ENCODE data around the gene PARVB. TPM values are rescaled to one million over a fixed set of nuclear protein-coding genes. Genes with fewer than 3 reads are reported as not detected.

Gene PARVB
- polyA plus RNA-seq, 1 experiment, result 49.5 TPM

DNA sequence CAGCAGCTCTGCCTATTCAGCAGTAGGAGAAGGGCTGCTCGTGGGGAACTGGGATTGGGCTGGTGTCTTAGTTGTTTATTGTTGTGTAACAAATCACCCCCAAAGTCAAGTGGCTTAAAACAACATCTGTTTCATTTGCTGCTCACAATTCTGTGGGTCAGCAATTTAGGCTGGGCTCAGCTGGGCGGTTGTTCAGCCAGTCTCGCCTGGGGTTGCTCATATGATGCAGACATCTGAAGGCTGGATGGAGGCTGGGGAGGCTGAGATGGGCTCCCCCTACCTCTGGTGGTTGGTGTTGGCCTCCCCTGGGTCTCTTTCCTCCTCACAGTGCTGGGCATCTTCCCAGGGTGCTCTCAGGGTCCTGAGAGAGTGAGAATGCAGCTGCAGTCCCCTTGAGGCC lies 113.3 kb downstream of the PARVB start:
- Histone ChIP-seq H3K9me3 (ENCODE audit: control insufficient read depth, insufficient read depth, low read length) (peaks cover 21% of the 10 kb centered on the region), H3K27ac (ENCODE audit: low read depth, low read length) (no peak overlapping the region), H3K4me3 (ENCODE audit: low read depth, low read length) (no peak overlapping the region), H3K27me3 (ENCODE audit: control insufficient read depth, insufficient read depth, low read length) (no peaks in the 10 kb centered on the region)
- ChIA-PET POLR2A (no interaction called here), CTCF (no interaction called here)
- TF ChIP-seq, protein P1, sequence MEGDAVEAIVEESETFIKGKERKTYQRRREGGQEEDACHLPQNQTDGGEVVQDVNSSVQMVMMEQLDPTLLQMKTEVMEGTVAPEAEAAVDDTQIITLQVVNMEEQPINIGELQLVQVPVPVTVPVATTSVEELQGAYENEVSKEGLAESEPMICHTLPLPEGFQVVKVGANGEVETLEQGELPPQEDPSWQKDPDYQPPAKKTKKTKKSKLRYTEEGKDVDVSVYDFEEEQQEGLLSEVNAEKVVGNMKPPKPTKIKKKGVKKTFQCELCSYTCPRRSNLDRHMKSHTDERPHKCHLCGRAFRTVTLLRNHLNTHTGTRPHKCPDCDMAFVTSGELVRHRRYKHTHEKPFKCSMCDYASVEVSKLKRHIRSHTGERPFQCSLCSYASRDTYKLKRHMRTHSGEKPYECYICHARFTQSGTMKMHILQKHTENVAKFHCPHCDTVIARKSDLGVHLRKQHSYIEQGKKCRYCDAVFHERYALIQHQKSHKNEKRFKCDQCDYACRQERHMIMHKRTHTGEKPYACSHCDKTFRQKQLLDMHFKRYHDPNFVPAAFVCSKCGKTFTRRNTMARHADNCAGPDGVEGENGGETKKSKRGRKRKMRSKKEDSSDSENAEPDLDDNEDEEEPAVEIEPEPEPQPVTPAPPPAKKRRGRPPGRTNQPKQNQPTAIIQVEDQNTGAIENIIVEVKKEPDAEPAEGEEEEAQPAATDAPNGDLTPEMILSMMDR (IDR thresholded peaks at IDR 0.05; ENCODE audit: low read depth, low read length), result no peak
- DNase-seq (ENCODE audit: low read depth, low spot score), result no peak

DNA sequence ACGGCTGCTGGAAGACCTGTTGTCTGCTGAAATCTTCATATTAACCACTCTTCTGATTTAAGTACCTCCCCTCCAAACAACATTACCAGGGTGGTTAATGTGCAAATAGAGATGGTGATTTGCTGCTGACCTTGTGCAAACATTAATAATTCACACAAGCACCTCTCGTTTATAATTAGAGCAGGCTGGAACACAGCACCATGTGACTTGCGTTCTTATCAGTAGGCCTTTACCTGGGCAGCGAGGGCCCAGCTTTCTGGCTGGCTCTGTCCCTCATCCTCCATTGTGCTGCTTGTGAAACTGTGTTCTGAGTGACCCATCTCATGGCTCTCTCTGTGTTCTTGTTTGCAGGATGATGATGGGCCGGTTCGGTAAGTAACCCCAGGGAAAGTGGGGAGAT lies 115.7 kb downstream of the PARVB start:
- Histone ChIP-seq H3K27me3 (ENCODE audit: control insufficient read depth, insufficient read depth, low read length) (no peaks in the 10 kb centered on the region), H3K27ac (ENCODE audit: low read depth, low read length) (no peak overlapping the region), H3K4me3 (ENCODE audit: low read depth, low read length) (no peak overlapping the region), H3K9me3 (ENCODE audit: control insufficient read depth, insufficient read depth, low read length) (peaks cover 21% of the 10 kb centered on the region)
- TF ChIP-seq, protein P1 (IDR thresholded peaks at IDR 0.05; ENCODE audit: low read depth, low read length), result no peak
- no peak for DNase-seq (ENCODE audit: low read depth, low spot score)
- CTCF ChIA-PET, result no interaction called here
- POLR2A ChIA-PET, result no interaction called here

DNA sequence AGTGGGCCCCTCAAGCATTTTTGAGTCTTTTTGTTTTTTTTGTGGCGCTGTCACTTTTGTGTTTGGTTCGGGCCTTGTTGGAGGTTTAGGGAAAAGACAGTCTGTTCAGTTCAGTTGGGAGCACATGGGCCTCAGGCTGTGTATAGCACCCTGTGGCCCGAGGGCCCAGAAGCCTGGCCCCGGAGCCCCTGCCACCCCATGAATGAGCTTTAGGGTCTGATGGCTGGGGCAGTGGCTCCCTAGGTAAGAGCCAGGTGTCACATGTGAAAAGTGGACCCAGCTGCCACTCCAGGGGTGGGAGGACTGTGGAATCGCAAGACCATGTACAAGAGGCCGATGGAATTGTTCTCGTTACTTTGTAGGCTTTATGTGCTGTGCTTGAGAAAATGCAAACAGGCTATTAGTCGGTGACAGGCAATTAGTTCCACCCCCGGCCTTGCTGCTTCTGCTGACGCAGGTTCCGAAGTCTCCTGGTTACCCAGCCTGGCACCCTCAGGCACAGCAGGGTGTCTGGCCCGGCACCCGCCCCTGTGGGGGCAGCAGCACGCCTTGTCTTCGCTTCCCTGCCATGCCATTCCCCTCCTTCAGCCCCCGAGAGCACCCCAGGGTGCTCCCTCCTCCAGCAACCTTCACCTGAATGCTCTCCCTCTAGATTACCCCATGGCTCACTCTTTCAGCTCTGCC lies 118.5 kb downstream of the PARVB start:
- CTCF ChIA-PET, result interaction anchor here (0.6 to 1.2 kb wide), 2 partner anchors 483 to 485 kb away, joined by 3 read pairs; no protein-coding TSS in a partner anchor
- TF ChIP-seq, protein P1 (IDR thresholded peaks at IDR 0.05; ENCODE audit: low read depth, low read length), result no peak

DNA sequence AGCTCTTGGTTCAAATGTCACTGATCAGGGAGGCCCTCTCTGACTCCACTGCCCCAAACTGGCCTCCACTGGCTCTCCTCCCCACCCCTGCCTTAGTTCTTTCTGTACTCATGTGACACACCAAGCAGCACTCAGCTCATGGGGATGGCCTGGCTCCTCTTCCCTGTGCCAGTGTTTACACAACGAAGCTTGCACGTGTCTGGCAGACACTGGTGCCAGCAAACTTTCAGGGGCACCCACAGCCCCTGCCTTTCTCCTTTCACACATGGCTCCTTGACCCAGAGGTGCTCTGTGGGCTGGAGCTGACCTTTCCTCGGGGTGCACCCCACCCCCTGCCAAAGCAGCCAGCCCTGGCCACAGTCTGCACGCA lies 119.0 kb downstream of the PARVB start:
- no peaks in the 10 kb centered on the region for H3K27me3 ChIP-seq (ENCODE audit: control insufficient read depth, insufficient read depth, low read length)
- no peak overlapping the region for H3K4me3 ChIP-seq (ENCODE audit: low read depth, low read length)
- H3K27ac ChIP-seq (ENCODE audit: low read depth, low read length), result no peak overlapping the region
- TF ChIP-seq, protein P1 (IDR thresholded peaks at IDR 0.05; ENCODE audit: low read depth, low read length), result no peak
- CTCF ChIA-PET, result interaction anchor here (1.2 kb wide), 1 partner anchor 483 kb away, joined by 3 read pairs; no protein-coding TSS in a partner anchor
- POLR2A ChIA-PET, result interaction anchor here (0.6 kb wide), 1 partner anchor 75 kb away, joined by 3 read pairs; no protein-coding TSS in a partner anchor
- no peak for DNase-seq (ENCODE audit: low read depth, low spot score)
- peaks cover 1% of the 10 kb centered on the region; the same call in 1 of the 2 replicates for H3K9me3 ChIP-seq (ENCODE audit: control insufficient read depth, insufficient read depth, low read length)

More for the DNA sequence above, 118.5 kb downstream of the PARVB start:
- Histone ChIP-seq H3K4me3 (ENCODE audit: low read depth, low read length) (no peak overlapping the region), H3K27me3 (ENCODE audit: control insufficient read depth, insufficient read depth, low read length) (no peaks in the 10 kb centered on the region), H3K27ac (ENCODE audit: low read depth, low read length) (no peak overlapping the region), H3K9me3 (ENCODE audit: control insufficient read depth, insufficient read depth, low read length) (peaks cover 6% of the 10 kb centered on the region)
- DNase-seq (ENCODE audit: low read depth, low spot score), result no peak
- POLR2A ChIA-PET, result interaction anchor here (0.7 kb wide), 1 partner anchor 146 kb away, joined by 4 read pairs; no protein-coding TSS in a partner anchor

DNA sequence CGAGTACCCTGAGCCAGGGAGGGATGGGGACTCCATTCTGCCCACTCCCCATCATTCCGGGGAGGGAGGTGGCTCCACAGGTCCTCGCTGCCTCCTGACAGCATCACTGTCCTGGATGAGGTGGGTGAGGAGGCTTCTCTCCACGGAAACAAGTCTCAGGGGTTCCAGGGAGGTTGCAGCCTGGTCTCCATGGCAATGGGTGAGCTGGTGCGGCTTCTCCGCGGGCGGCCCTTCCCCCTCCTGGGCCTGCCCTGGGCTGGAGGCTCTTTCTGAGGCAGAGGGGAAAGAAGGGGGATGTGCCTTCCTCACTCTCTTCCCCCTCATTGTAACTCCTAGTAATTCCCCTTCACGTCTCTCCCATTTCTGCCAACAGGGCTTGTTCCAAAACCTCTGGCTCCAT lies 119.5 kb downstream of the PARVB start:
- Histone ChIP-seq H3K27me3 (ENCODE audit: control insufficient read depth, insufficient read depth, low read length) (no peaks in the 10 kb centered on the region), H3K4me3 (ENCODE audit: low read depth, low read length) (no peak overlapping the region), H3K27ac (ENCODE audit: low read depth, low read length) (no peak overlapping the region), H3K9me3 (ENCODE audit: control insufficient read depth, insufficient read depth, low read length) (no peaks in the 10 kb centered on the region)
- ChIA-PET POLR2A (interaction anchor here (0.6 kb wide), 1 partner anchor 76 kb away, joined by 3 read pairs; no protein-coding TSS in a partner anchor), CTCF (interaction anchor here (1.2 kb wide), 1 partner anchor 482 kb away, joined by 3 read pairs; no protein-coding TSS in a partner anchor)
- TF ChIP-seq, protein P1 (IDR thresholded peaks at IDR 0.05; ENCODE audit: low read depth, low read length), result no peak
- no peak for DNase-seq (ENCODE audit: low read depth, low spot score)

Measured in AG04450 (cell line).